EL (cell line): ENCODE data around the gene SLC29A2.
"Not testable (repeated sequence)": the region's sequence is repeated elsewhere in the genome, so short reads cannot be mapped to it uniquely, and the experiment has no call there.

Experiments
- DNase-seq: peaks from one replicate; pipeline ENCODE4 v3.0.0-alpha.2; 2016

The SLC29A2 gene

GRCh38 chr11:66371627-66372415, at the start of gene SLC29A2:
Gene SLC29A2 (minus strand): TSS chr11:66371760. CDS start chr11:66371591, 169 bp downstream.
- DNase-seq: no peak

- DNase-seq: no peak
Measured at GRCh38 chr11:66420671-66421476, 49.3 kb upstream of the SLC29A2 start, which contains the start of gene NPAS4. Gene NPAS4 (plus strand): TSS chr11:66421035. CDS start chr11:66421180, 145 bp downstream.

- DNase-seq: no peak
Measured at GRCh38 chr11:66419825-66420224, 48.3 kb upstream of the SLC29A2 start.

GRCh38 chr11:66418986-66419308, 47.4 kb upstream of the SLC29A2 start:
- no peak for DNase-seq

- peak; percentile 94 for DNase-seq
Measured at GRCh38 chr11:66418168-66418985, 46.8 kb upstream of the SLC29A2 start.

- no peak for DNase-seq
Measured at GRCh38 chr11:66417000-66417399, 45.4 kb upstream of the SLC29A2 start.

GRCh38 chr11:66415423-66415822, 43.9 kb upstream of the SLC29A2 start:
- DNase-seq: no peak

GRCh38 chr11:66414120-66414934, 42.8 kb upstream of the SLC29A2 start:
- DNase-seq: no peak

GRCh38 chr11:66413167-66413566, 41.6 kb upstream of the SLC29A2 start:
- no peak for DNase-seq

- no peak for DNase-seq
Measured at GRCh38 chr11:66412110-66412509, 40.5 kb upstream of the SLC29A2 start.

- DNase-seq: no peak
Measured at GRCh38 chr11:66411323-66411722, 39.8 kb upstream of the SLC29A2 start.

- DNase-seq: no peak
Measured at GRCh38 chr11:66410191-66410590, 38.6 kb upstream of the SLC29A2 start.

GRCh38 chr11:66409226-66409625, 37.7 kb upstream of the SLC29A2 start:
- DNase-seq: no peak

GRCh38 chr11:66408488-66409214, 37.1 kb upstream of the SLC29A2 start:
- DNase-seq: peak; percentile 93

- no peak for DNase-seq
Measured at GRCh38 chr11:66407651-66408050, 36.1 kb upstream of the SLC29A2 start.

- DNase-seq: no peak
Measured at GRCh38 chr11:66393954-66394353, 22.4 kb upstream of the SLC29A2 start.

- DNase-seq: no peak
Measured at GRCh38 chr11:66391322-66391721, 19.8 kb upstream of the SLC29A2 start.

- DNase-seq: peak; percentile 79
Measured at GRCh38 chr11:66388780-66389386, 17.3 kb upstream of the SLC29A2 start.

GRCh38 chr11:66386171-66387069, 14.9 kb upstream of the SLC29A2 start:
- peak; percentile 83 for DNase-seq

- not testable (repeated sequence) for DNase-seq
Measured at GRCh38 chr11:66384316-66384715, 12.8 kb upstream of the SLC29A2 start.
